Brain microvascular endothelial cell (primary cell): ENCODE measurements around the gene ERGIC3.

Experiments used
- DNase-seq: peaks from one replicate; pipeline ENCODE4 v3.0.0-alpha.2; 2020
- H3K27ac ChIP-seq: fragments of 250-450 bp; sonication (Bioruptor Pico); 2 replicates; pipeline ENCODE4 v1.5.1; 2020; ENCODE audit warnings: mild to moderate bottlenecking, moderate library complexity
- H3K27me3 ChIP-seq: fragments of 250-450 bp; sonication (Bioruptor Pico); replicated peaks from 2 replicates; pipeline ENCODE4 v1.5.1; 2020; ENCODE audit warnings: mild to moderate bottlenecking
- H3K36me3 ChIP-seq: fragments of 250-450 bp; sonication (Bioruptor Pico); replicated peaks from 2 replicates; pipeline ENCODE4 v1.5.1; 2020; ENCODE audit warnings: mild to moderate bottlenecking
- H3K4me3 ChIP-seq: 2 replicates; pipeline ENCODE4 v1.5.1; 2011; ENCODE audit warnings: low read depth, mild to moderate bottlenecking, control low read depth, low read length, moderate library complexity
- CTCF ChIP-seq: IDR thresholded peaks from 2 replicates; pipeline ENCODE4 v1.5.1; 2011; ENCODE audit warnings: low read depth, mild to moderate bottlenecking, moderate library complexity, low read length, control low read depth, inconsistent platforms; ENCODE audit errors: missing control alignments
- in situ Hi-C: cut with HindIII; loops from 2 replicates; pipeline ENCODE4 v1.10.0; 2017; ENCODE audit warnings: low sequenced_read_pairs, low pct_ligation_motif_present

The ERGIC3 gene

GRCh38 chr20:35576816-35577215, 34.9 kb downstream of the ERGIC3 start:
- Histone ChIP-seq H3K4me3 (no peak overlapping the region), H3K27ac (no peak overlapping the region), H3K27me3 (no peaks in the 10 kb centered on the region), H3K36me3 (no peaks in the 10 kb centered on the region)
- in situ Hi-C loops = no loop called here
- no peak for TF ChIP-seq CTCF
- no peak for DNase-seq

GRCh38 chr20:35578469-35578868, 36.6 kb downstream of the ERGIC3 start:
- DNase-seq = no peak
- H3K36me3 ChIP-seq = no peaks in the 10 kb centered on the region
- no peak overlapping the region for H3K27ac ChIP-seq
- TF ChIP-seq CTCF = no peak
- H3K4me3 ChIP-seq = no peak overlapping the region
- in situ Hi-C loops = no loop called here
- no peaks in the 10 kb centered on the region for H3K27me3 ChIP-seq

GRCh38 chr20:35579196-35579595, 37.3 kb downstream of the ERGIC3 start:
- Histone ChIP-seq H3K27ac (no peak overlapping the region), H3K4me3 (no peak overlapping the region), H3K27me3 (no peaks in the 10 kb centered on the region), H3K36me3 (no peaks in the 10 kb centered on the region)
- in situ Hi-C loops = no loop called here
- DNase-seq = no peak
- TF ChIP-seq CTCF = no peak

GRCh38 chr20:35582131-35582530, 40.3 kb downstream of the ERGIC3 start:
- Histone ChIP-seq H3K27me3 (no peaks in the 10 kb centered on the region), H3K36me3 (no peaks in the 10 kb centered on the region), H3K27ac (no peak overlapping the region), H3K4me3 (no peak overlapping the region)
- in situ Hi-C loops = no loop called here
- DNase-seq = no peak
- no peak for TF ChIP-seq CTCF

GRCh38 chr20:35582741-35583404, 41.0 kb downstream of the ERGIC3 start:
- no peaks in the 10 kb centered on the region for H3K36me3 ChIP-seq
- in situ Hi-C loops = no loop called here
- no peak overlapping the region for H3K27ac ChIP-seq
- DNase-seq = no peak
- no peak overlapping the region for H3K4me3 ChIP-seq
- H3K27me3 ChIP-seq = no peaks in the 10 kb centered on the region
- no peak for TF ChIP-seq CTCF
